ENCODE results near the gene ARFIP1.

ARFIP1 gene

GRCh38 chr4:152776352-152776751 lies 3.4 kb upstream of the ARFIP1 start:
- H3K27ac Mint-ChIP-seq, result no peak overlapping the region
- peaks cover 19% of the 10 kb centered on the region for H3K27me3 Mint-ChIP-seq
- no peak overlapping the region for H3K4me3 Mint-ChIP-seq
- no peaks in the 10 kb centered on the region for H3K9me3 Mint-ChIP-seq
- H3K36me3 Mint-ChIP-seq (ENCODE audit: low read depth), result peaks cover 17% of the 10 kb centered on the region
- H3K4me1 Mint-ChIP-seq (ENCODE audit: low read depth), result peaks cover 22% of the 10 kb centered on the region
- DNase-seq, result no peak

- no peak for DNase-seq
- H3K27ac Mint-ChIP-seq, result no peak overlapping the region
- H3K4me3 Mint-ChIP-seq, result no peak overlapping the region
- no peaks in the 10 kb centered on the region for H3K9me3 Mint-ChIP-seq
- peaks cover 29% of the 10 kb centered on the region for H3K4me1 Mint-ChIP-seq (ENCODE audit: low read depth)
- H3K27me3 Mint-ChIP-seq, result peaks cover 19% of the 10 kb centered on the region
- H3K36me3 Mint-ChIP-seq (ENCODE audit: low read depth), result peaks cover 17% of the 10 kb centered on the region
Observed at GRCh38 chr4:152777488-152777887, 2.3 kb upstream of the ARFIP1 start.

- peak; percentile 53 for DNase-seq
- peaks cover 36% of the 10 kb centered on the region for H3K4me1 Mint-ChIP-seq (ENCODE audit: low read depth)
- H3K36me3 Mint-ChIP-seq (ENCODE audit: low read depth), result peaks cover 19% of the 10 kb centered on the region
Observed at GRCh38 chr4:152778656-152779512, 870 bp upstream of the ARFIP1 start.

GRCh38 chr4:152780267-152780778 lies 569 bp downstream of the ARFIP1 start:
- peaks cover 41% of the 10 kb centered on the region for H3K4me1 Mint-ChIP-seq (ENCODE audit: low read depth)
- peaks cover 17% of the 10 kb centered on the region for H3K27me3 Mint-ChIP-seq
- peak overlapping the region; percentile 100 for H3K4me3 Mint-ChIP-seq
- no peak for DNase-seq
- H3K9me3 Mint-ChIP-seq, result no peaks in the 10 kb centered on the region
- H3K36me3 Mint-ChIP-seq (ENCODE audit: low read depth), result peaks cover 22% of the 10 kb centered on the region
- peak overlapping the region; percentile 97 for H3K27ac Mint-ChIP-seq

More at GRCh38 chr4:152778656-152779512, 870 bp upstream of the ARFIP1 start:
- Mint-ChIP-seq H3K27ac (peak overlapping the region; percentile 97), H3K9me3 (no peaks in the 10 kb centered on the region), H3K4me3 (peak overlapping the region; percentile 100), H3K27me3 (peaks cover 19% of the 10 kb centered on the region)

GRCh38 chr4:152784490-152785350 lies 5.0 kb downstream of the ARFIP1 start:
- peaks cover 49% of the 10 kb centered on the region for H3K4me1 Mint-ChIP-seq (ENCODE audit: low read depth)
- H3K27ac Mint-ChIP-seq, result no peak overlapping the region
- DNase-seq, result no peak
- H3K4me3 Mint-ChIP-seq, result no peak overlapping the region
- no peaks in the 10 kb centered on the region for H3K27me3 Mint-ChIP-seq
- no peaks in the 10 kb centered on the region for H3K9me3 Mint-ChIP-seq
- peaks cover 20% of the 10 kb centered on the region for H3K36me3 Mint-ChIP-seq (ENCODE audit: low read depth)

- H3K4me1 Mint-ChIP-seq (ENCODE audit: low read depth), result peaks cover 46% of the 10 kb centered on the region
- no peaks in the 10 kb centered on the region for H3K9me3 Mint-ChIP-seq
- H3K27me3 Mint-ChIP-seq, result no peaks in the 10 kb centered on the region
- no peak overlapping the region for H3K4me3 Mint-ChIP-seq
- DNase-seq, result no peak
- peaks cover 14% of the 10 kb centered on the region for H3K36me3 Mint-ChIP-seq (ENCODE audit: low read depth)
- H3K27ac Mint-ChIP-seq, result peak overlapping the region; percentile 1
Observed at GRCh38 chr4:152785639-152786615, 6.2 kb downstream of the ARFIP1 start.

GRCh38 chr4:152786627-152787026 lies 6.9 kb downstream of the ARFIP1 start:
- Mint-ChIP-seq H3K36me3 (ENCODE audit: low read depth) (peaks cover 14% of the 10 kb centered on the region), H3K4me1 (ENCODE audit: low read depth) (peaks cover 43% of the 10 kb centered on the region), H3K27ac (peak overlapping the region; percentile 1), H3K9me3 (no peaks in the 10 kb centered on the region), H3K27me3 (no peaks in the 10 kb centered on the region), H3K4me3 (no peak overlapping the region)
- DNase-seq, result no peak

GRCh38 chr4:152795891-152796290 lies 16.1 kb downstream of the ARFIP1 start:
- Mint-ChIP-seq H3K9me3 (no peaks in the 10 kb centered on the region), H3K36me3 (ENCODE audit: low read depth) (no peaks in the 10 kb centered on the region), H3K4me3 (no peak overlapping the region), H3K4me1 (ENCODE audit: low read depth) (peaks cover 5% of the 10 kb centered on the region), H3K27me3 (no peaks in the 10 kb centered on the region), H3K27ac (no peak overlapping the region)
- no peak for DNase-seq

- no peaks in the 10 kb centered on the region for H3K27me3 Mint-ChIP-seq
- no peak overlapping the region for H3K4me3 Mint-ChIP-seq
- peaks cover 4% of the 10 kb centered on the region for H3K9me3 Mint-ChIP-seq
- no peak overlapping the region for H3K27ac Mint-ChIP-seq
- peaks cover 22% of the 10 kb centered on the region for H3K4me1 Mint-ChIP-seq (ENCODE audit: low read depth)
- H3K36me3 Mint-ChIP-seq (ENCODE audit: low read depth), result peaks cover 12% of the 10 kb centered on the region
- DNase-seq, result no peak
Observed at GRCh38 chr4:152803541-152803940, 23.8 kb downstream of the ARFIP1 start.

- no peak overlapping the region for H3K27ac Mint-ChIP-seq
Observed at GRCh38 chr4:152805071-152805650, 25.4 kb downstream of the ARFIP1 start.

GRCh38 chr4:152805818-152806217 lies 26.1 kb downstream of the ARFIP1 start:
- H3K36me3 Mint-ChIP-seq (ENCODE audit: low read depth), result peaks cover 24% of the 10 kb centered on the region
- no peak overlapping the region for H3K4me3 Mint-ChIP-seq
- no peak overlapping the region for H3K27ac Mint-ChIP-seq

More at GRCh38 chr4:152805071-152805650, 25.4 kb downstream of the ARFIP1 start:
- Mint-ChIP-seq H3K4me3 (no peak overlapping the region), H3K4me1 (ENCODE audit: low read depth) (peaks cover 22% of the 10 kb centered on the region), H3K36me3 (ENCODE audit: low read depth) (peaks cover 20% of the 10 kb centered on the region), H3K9me3 (peaks cover 4% of the 10 kb centered on the region), H3K27me3 (no peaks in the 10 kb centered on the region)
- DNase-seq, result no peak

GRCh38 chr4:152806501-152807125 lies 26.9 kb downstream of the ARFIP1 start:
- no peaks in the 10 kb centered on the region for H3K27me3 Mint-ChIP-seq
- no peak for DNase-seq
- peaks cover 22% of the 10 kb centered on the region for H3K4me1 Mint-ChIP-seq (ENCODE audit: low read depth)
- H3K36me3 Mint-ChIP-seq (ENCODE audit: low read depth), result peaks cover 32% of the 10 kb centered on the region
- peaks cover 11% of the 10 kb centered on the region for H3K9me3 Mint-ChIP-seq
- no peak overlapping the region for H3K27ac Mint-ChIP-seq
- no peak overlapping the region for H3K4me3 Mint-ChIP-seq

More at GRCh38 chr4:152805818-152806217, 26.1 kb downstream of the ARFIP1 start:
- Mint-ChIP-seq H3K9me3 (peaks cover 6% of the 10 kb centered on the region), H3K4me1 (ENCODE audit: low read depth) (peaks cover 22% of the 10 kb centered on the region), H3K27me3 (no peaks in the 10 kb centered on the region)
- DNase-seq, result no peak

GRCh38 chr4:152807294-152807829 lies 27.6 kb downstream of the ARFIP1 start:
- peak overlapping the region; percentile 7 for H3K27ac Mint-ChIP-seq
- no peaks in the 10 kb centered on the region for H3K27me3 Mint-ChIP-seq
- H3K36me3 Mint-ChIP-seq (ENCODE audit: low read depth), result peaks cover 39% of the 10 kb centered on the region
- peak overlapping the region; percentile 11 for H3K4me3 Mint-ChIP-seq
- peaks cover 22% of the 10 kb centered on the region for H3K4me1 Mint-ChIP-seq (ENCODE audit: low read depth)
- no peak for DNase-seq
- peaks cover 13% of the 10 kb centered on the region for H3K9me3 Mint-ChIP-seq
